ENCODE results near the gene TFAP2D.

The TFAP2D gene

GRCh38 chr6:50717734-50718457 is 4.6 kb downstream of the TFAP2D start:
- DNase-seq (ENCODE audit: low read depth) = no peak

GRCh38 chr6:50718566-50718965 is 5.2 kb downstream of the TFAP2D start:
- TF ChIP-seq CTCF (IDR thresholded peaks at IDR 0.05; ENCODE audit: control insufficient read depth, insufficient read depth, low read depth, low read length, missing control alignments) = no peak

More at GRCh38 chr6:50717734-50718457, 4.6 kb downstream of the TFAP2D start:
- no peak for TF ChIP-seq CTCF (IDR thresholded peaks at IDR 0.05; ENCODE audit: control insufficient read depth, insufficient read depth, low read depth, low read length, missing control alignments)
- H3K4me3 ChIP-seq (ENCODE audit: control insufficient read depth, low read depth, low read length) = no peak overlapping the region

GRCh38 chr6:50720623-50721022 is 7.3 kb downstream of the TFAP2D start:
- no peak for DNase-seq (ENCODE audit: low read depth)
- TF ChIP-seq CTCF (IDR thresholded peaks at IDR 0.05; ENCODE audit: control insufficient read depth, insufficient read depth, low read depth, low read length, missing control alignments) = no peak
- no peak overlapping the region for H3K4me3 ChIP-seq (ENCODE audit: control insufficient read depth, low read depth, low read length)

More at GRCh38 chr6:50718566-50718965, 5.2 kb downstream of the TFAP2D start:
- no peak overlapping the region for H3K4me3 ChIP-seq (ENCODE audit: control insufficient read depth, low read depth, low read length)
- DNase-seq (ENCODE audit: low read depth) = no peak

- TF ChIP-seq CTCF (IDR thresholded peaks at IDR 0.05; ENCODE audit: control insufficient read depth, insufficient read depth, low read depth, low read length, missing control alignments) = no peak
- DNase-seq (ENCODE audit: low read depth) = no peak
- no peak overlapping the region for H3K4me3 ChIP-seq (ENCODE audit: control insufficient read depth, low read depth, low read length)
Observed at GRCh38 chr6:50721978-50722377, 8.7 kb downstream of the TFAP2D start.

GRCh38 chr6:50722829-50723554 is 9.7 kb downstream of the TFAP2D start:
- no peak for TF ChIP-seq CTCF (IDR thresholded peaks at IDR 0.05; ENCODE audit: control insufficient read depth, insufficient read depth, low read depth, low read length, missing control alignments)
- no peak overlapping the region for H3K4me3 ChIP-seq (ENCODE audit: control insufficient read depth, low read depth, low read length)
- DNase-seq (ENCODE audit: low read depth) = no peak

- no peak overlapping the region for H3K4me3 ChIP-seq (ENCODE audit: control insufficient read depth, low read depth, low read length)
- no peak for DNase-seq (ENCODE audit: low read depth)
- no peak for TF ChIP-seq CTCF (IDR thresholded peaks at IDR 0.05; ENCODE audit: control insufficient read depth, insufficient read depth, low read depth, low read length, missing control alignments)
Observed at GRCh38 chr6:50724381-50725124, 11.2 kb downstream of the TFAP2D start.
